GM12878 (cell line): ENCODE measurements around the gene CLDN12. TPM values are rescaled to one million over a fixed set of nuclear protein-coding genes. Genes with fewer than 3 reads are reported as not detected.
A peak's percentile ranks its signal among the peaks of the same experiment; 100 is the strongest.

Experiments used
- DPF2 ChIP-seq: fragments of 450-650 bp; IDR thresholded peaks from 2 replicates; pipeline ENCODE4 v1.6.1; 2017; ENCODE audit warnings: mild to moderate bottlenecking
- GABPA ChIP-seq: IDR thresholded peaks from 2 replicates; pipeline ENCODE4 v1.6.1; 2014; ENCODE audit warnings: antibody characterized with exemption, low read depth, mild to moderate bottlenecking, inconsistent platforms
- IKZF2 ChIP-seq, 2 experiments: fragments of 450-650 bp; IDR thresholded peaks; 2 replicates each; pipeline ENCODE4 v1.6.1; 2017; ENCODE audit warnings: mild to moderate bottlenecking in 2 of 2, moderate library complexity in 2 of 2
- SREBF1 ChIP-seq: IDR thresholded peaks from 2 replicates; pipeline ENCODE4 v1.6.1; 2012; ENCODE audit warnings: mild to moderate bottlenecking, low read length
- SUZ12 ChIP-seq: fragments of 200-600 bp; sonication (generic); IDR thresholded peaks from one replicate; pipeline ENCODE4 v1.6.1; 2018; ENCODE audit warnings: antibody characterized with exemption, mild to moderate bottlenecking; ENCODE audit not compliant: unreplicated experiment
- polyA plus RNA-seq, 11 experiments: library from polyadenylated mRNA; depleted of rRNA in 4 of 11; unstranded in 6 of 11; stranded (reverse) in 5 of 11; fragments of >200 nt; fragmentation: Nextera tagmentation in 4 of 11; fragmentation: Illumina TruSeq in 1 of 11; extraction: Ambion mirVana in 4 of 11; extraction: Trizol in 1 of 11; gene quantifications; 1 replicate in 1 of 11; 2 replicates in 10 of 11; pipeline versions ENCODE4 v1.2.1 to v1.2.3, GENCODE V29; 2011 to 2016; ENCODE audit warnings: inconsistent platforms in 2 of 11, missing spikeins in 2 of 11, low read depth in 1 of 11
- total RNA-seq, 4 experiments: library from RNA; depleted of rRNA in 3 of 4; stranded (reverse); fragments of >200 nt in 3 of 4; fragmentation: Illumina TruSeq in 1 of 4; extraction: Trizol in 1 of 4; gene quantifications; 2 replicates each; pipeline versions ENCODE4 v1.2.1 to v1.2.3, GENCODE V29; 2013 to 2021
- TF ChIP-seq, protein P1 (sequence below): fragments of 450-650 bp; IDR thresholded peaks from 2 replicates; pipeline ENCODE4 v1.6.1; 2017; ENCODE audit warnings: mild to moderate bottlenecking, moderate library complexity
- TF ChIP-seq, protein P2 (sequence below): fragments of 450-650 bp; IDR thresholded peaks from 2 replicates; pipeline ENCODE4 v1.6.1; 2017; ENCODE audit warnings: mild to moderate bottlenecking, low read depth, inconsistent platforms; ENCODE audit not compliant: poor library complexity, severe bottlenecking
- TF ChIP-seq, protein P3 (sequence below): fragments of 150-350 bp; IDR thresholded peaks from 2 replicates; pipeline ENCODE4 v1.6.1; 2014; ENCODE audit warnings: mild to moderate bottlenecking, low read depth, low read length

CLDN12 gene
- total and polyA plus RNA-seq, 10 of the 15 experiments (the other 5 are each of a cell fraction or from before 2014, with no cell fraction given): 3.1 to 41.1 (median 6.8) TPM

DNA sequence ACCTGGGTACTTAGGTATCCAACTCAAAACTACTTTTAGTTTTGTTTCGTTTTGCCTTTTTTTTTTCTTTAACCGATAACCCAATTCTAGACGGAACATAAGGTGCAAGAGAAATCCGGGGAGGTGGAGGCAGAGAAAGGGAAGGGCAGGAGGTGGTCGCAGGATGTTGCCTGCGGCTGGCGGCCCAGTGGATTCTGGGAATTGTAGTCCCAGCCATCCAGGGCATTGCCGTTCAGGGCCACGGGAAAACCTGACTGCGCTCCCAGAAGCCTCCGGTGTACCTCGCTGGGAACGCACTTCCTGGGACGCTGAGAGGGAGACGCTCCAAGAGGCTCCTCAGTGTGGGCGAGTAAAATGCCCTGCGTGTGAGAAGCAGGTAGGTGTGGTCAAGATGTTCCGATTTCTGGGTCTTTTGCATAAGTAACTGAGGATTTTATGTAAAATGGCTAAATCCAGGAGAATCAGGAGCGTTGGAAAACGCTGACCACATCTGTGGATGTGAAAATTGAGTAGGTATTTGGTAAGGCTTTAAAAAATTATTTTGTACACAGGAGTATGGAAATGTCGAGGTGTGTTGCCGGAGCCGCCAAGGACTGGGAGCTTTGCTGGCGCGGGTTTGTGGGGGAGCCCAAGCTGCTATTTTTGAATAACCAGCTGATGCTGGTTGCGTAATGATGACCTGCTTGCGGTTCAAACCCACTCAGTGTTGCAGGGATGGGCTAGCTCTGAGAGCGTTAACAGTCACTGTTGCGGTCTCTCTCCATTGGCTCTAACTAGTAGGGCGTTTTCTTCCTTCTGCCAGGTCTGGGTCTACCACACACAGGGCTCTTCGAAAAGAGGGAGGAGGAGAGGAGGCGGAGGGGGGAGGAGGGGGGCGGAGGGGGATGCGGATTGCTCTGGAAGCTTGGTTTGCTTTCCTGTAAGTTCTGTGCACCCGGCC is at the start of gene CLDN12 (continued):
- TF ChIP-seq, protein P1, sequence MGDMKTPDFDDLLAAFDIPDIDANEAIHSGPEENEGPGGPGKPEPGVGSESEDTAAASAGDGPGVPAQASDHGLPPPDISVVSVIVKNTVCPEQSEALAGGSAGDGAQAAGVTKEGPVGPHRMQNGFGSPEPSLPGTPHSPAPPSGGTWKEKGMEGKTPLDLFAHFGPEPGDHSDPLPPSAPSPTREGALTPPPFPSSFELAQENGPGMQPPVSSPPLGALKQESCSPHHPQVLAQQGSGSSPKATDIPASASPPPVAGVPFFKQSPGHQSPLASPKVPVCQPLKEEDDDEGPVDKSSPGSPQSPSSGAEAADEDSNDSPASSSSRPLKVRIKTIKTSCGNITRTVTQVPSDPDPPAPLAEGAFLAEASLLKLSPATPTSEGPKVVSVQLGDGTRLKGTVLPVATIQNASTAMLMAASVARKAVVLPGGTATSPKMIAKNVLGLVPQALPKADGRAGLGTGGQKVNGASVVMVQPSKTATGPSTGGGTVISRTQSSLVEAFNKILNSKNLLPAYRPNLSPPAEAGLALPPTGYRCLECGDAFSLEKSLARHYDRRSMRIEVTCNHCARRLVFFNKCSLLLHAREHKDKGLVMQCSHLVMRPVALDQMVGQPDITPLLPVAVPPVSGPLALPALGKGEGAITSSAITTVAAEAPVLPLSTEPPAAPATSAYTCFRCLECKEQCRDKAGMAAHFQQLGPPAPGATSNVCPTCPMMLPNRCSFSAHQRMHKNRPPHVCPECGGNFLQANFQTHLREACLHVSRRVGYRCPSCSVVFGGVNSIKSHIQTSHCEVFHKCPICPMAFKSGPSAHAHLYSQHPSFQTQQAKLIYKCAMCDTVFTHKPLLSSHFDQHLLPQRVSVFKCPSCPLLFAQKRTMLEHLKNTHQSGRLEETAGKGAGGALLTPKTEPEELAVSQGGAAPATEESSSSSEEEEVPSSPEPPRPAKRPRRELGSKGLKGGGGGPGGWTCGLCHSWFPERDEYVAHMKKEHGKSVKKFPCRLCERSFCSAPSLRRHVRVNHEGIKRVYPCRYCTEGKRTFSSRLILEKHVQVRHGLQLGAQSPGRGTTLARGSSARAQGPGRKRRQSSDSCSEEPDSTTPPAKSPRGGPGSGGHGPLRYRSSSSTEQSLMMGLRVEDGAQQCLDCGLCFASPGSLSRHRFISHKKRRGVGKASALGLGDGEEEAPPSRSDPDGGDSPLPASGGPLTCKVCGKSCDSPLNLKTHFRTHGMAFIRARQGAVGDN: peak; percentile 73
- TF ChIP-seq GABPA (peak; percentile 87), DPF2 (peak; percentile 84), SUZ12 (no peak), SREBF1 (no peak), IKZF2 (IDR thresholded peaks at IDR 0.05) (peak; percentile 87 to 89)
- TF ChIP-seq, protein P2, sequence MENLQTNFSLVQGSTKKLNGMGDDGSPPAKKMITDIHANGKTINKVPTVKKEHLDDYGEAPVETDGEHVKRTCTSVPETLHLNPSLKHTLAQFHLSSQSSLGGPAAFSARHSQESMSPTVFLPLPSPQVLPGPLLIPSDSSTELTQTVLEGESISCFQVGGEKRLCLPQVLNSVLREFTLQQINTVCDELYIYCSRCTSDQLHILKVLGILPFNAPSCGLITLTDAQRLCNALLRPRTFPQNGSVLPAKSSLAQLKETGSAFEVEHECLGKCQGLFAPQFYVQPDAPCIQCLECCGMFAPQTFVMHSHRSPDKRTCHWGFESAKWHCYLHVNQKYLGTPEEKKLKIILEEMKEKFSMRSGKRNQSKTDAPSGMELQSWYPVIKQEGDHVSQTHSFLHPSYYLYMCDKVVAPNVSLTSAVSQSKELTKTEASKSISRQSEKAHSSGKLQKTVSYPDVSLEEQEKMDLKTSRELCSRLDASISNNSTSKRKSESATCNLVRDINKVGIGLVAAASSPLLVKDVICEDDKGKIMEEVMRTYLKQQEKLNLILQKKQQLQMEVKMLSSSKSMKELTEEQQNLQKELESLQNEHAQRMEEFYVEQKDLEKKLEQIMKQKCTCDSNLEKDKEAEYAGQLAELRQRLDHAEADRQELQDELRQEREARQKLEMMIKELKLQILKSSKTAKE: peak; percentile 81
- TF ChIP-seq, protein P3, sequence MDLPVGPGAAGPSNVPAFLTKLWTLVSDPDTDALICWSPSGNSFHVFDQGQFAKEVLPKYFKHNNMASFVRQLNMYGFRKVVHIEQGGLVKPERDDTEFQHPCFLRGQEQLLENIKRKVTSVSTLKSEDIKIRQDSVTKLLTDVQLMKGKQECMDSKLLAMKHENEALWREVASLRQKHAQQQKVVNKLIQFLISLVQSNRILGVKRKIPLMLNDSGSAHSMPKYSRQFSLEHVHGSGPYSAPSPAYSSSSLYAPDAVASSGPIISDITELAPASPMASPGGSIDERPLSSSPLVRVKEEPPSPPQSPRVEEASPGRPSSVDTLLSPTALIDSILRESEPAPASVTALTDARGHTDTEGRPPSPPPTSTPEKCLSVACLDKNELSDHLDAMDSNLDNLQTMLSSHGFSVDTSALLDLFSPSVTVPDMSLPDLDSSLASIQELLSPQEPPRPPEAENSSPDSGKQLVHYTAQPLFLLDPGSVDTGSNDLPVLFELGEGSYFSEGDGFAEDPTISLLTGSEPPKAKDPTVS: no peak
